Right atrium auricular region (tissue), 2 donors: ENCODE results near the gene FBXO3. TPM values are rescaled to one million over a fixed set of nuclear protein-coding genes. Genes with fewer than 3 reads are reported as not detected.
A peak's percentile ranks its signal among the peaks of the same experiment; 100 is the strongest.

Experiments used
- DNase-seq: peaks from one replicate; pipeline ENCODE4 v3.0.0-alpha.2; 2019; ENCODE audit warnings: low spot score
- H3K27ac ChIP-seq, 2 donors: fragments of 200-600 bp; sonication (generic); 1 replicate in 1 of 2; 2 replicates in 1 of 2; pipeline ENCODE4 v1.5.1; 2016 to 2019
- H3K27me3 ChIP-seq, 2 donors: fragments of 200-600 bp; sonication (generic); one replicate each; pipeline versions ENCODE4 v1.5.1 to v1.6.0; 2017 to 2019
- H3K36me3 ChIP-seq: fragments of 200-600 bp; sonication (generic); one replicate; pipeline ENCODE4 v1.5.1; 2016
- H3K4me1 ChIP-seq, 2 donors: fragments of 200-600 bp; sonication (generic); one replicate each; pipeline versions ENCODE4 v1.5.1 to v1.6.0; 2017 to 2019
- H3K4me3 ChIP-seq, 2 donors: fragments of 200-600 bp; sonication (generic); 1 replicate in 1 of 2; 2 replicates in 1 of 2; pipeline ENCODE4 v1.5.1; 2017 to 2019; ENCODE audit warnings: mild to moderate bottlenecking in 1 of 2, moderate library complexity in 1 of 2
- H3K9me3 ChIP-seq, 2 donors: fragments of 200-600 bp; sonication (generic); one replicate each; pipeline ENCODE4 v1.5.1; 2019
- total RNA-seq, 2 donors: library from RNA; depleted of rRNA; stranded (reverse); fragments of >200 nt; gene quantifications; one replicate each; pipeline ENCODE4 v1.1.0, GENCODE V29; 2016
- TF ChIP-seq, protein P1 (sequence below), 2 donors: fragments of 200-600 bp; sonication (generic); IDR thresholded peaks; one replicate each; pipeline ENCODE4 v1.5.1; 2019; ENCODE audit warnings: antibody characterized with exemption in 2 of 2

FBXO3 gene
- total RNA-seq, 2 donors from 2014 or later = 30.7 to 47.9 TPM

DNA sequence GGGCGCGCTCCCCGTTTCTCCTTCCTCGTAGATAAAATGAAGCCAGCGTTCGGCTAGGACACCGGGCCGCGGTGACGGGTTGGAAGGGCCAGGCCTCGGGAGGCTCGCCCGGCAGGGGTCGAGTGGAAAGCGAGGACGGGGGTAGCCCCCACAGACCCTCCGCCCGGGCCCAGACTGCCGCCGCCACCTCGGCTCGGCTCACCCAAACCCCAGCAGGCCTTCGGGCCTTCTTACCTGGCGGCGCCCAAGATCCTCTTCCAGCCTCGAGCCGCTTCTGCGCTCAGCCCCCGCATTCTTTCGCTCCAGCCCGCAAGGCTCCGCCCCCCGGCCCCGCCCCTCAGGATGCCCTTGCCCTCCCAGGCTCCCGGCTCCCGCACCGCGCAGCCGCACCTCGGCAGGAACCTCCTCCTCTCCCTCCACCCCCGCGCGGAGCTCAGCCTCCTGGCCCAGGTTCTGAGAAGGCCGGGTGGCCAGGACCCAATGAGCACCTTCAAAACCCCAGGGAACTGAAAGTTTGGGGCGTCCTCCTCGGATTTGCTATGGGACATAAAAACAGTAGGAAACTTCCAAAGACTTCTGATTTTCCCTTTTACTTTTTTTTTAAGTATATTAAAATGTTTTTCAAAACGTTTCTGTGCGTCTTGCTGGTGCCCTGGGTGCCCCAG lies 38.0 kb downstream of the FBXO3 start, which contains the start of gene CD59:
TSS of gene CD59 (minus strand) at position 276 of the 665 bp plus-strand sequence. CDS start 13,978 bp downstream, outside the sequence.
- H3K27ac ChIP-seq = peak within 1 kb of the TSS; percentile 96 to 99
- H3K9me3 ChIP-seq = no peaks in the 10 kb centered on the region
- TF ChIP-seq, protein P1, sequence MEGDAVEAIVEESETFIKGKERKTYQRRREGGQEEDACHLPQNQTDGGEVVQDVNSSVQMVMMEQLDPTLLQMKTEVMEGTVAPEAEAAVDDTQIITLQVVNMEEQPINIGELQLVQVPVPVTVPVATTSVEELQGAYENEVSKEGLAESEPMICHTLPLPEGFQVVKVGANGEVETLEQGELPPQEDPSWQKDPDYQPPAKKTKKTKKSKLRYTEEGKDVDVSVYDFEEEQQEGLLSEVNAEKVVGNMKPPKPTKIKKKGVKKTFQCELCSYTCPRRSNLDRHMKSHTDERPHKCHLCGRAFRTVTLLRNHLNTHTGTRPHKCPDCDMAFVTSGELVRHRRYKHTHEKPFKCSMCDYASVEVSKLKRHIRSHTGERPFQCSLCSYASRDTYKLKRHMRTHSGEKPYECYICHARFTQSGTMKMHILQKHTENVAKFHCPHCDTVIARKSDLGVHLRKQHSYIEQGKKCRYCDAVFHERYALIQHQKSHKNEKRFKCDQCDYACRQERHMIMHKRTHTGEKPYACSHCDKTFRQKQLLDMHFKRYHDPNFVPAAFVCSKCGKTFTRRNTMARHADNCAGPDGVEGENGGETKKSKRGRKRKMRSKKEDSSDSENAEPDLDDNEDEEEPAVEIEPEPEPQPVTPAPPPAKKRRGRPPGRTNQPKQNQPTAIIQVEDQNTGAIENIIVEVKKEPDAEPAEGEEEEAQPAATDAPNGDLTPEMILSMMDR (IDR thresholded peaks at IDR 0.05) = no peak
- DNase-seq = peak; percentile 95
- peaks cover 0 to 46% of the 10 kb centered on the region in 2 donors for H3K4me1 ChIP-seq
- H3K36me3 ChIP-seq = peaks cover 8% of the 10 kb centered on the region
- H3K4me3 ChIP-seq = peak within 1 kb of the TSS; percentile 88 to 91
- H3K27me3 ChIP-seq = no peaks in the 10 kb centered on the region

DNA sequence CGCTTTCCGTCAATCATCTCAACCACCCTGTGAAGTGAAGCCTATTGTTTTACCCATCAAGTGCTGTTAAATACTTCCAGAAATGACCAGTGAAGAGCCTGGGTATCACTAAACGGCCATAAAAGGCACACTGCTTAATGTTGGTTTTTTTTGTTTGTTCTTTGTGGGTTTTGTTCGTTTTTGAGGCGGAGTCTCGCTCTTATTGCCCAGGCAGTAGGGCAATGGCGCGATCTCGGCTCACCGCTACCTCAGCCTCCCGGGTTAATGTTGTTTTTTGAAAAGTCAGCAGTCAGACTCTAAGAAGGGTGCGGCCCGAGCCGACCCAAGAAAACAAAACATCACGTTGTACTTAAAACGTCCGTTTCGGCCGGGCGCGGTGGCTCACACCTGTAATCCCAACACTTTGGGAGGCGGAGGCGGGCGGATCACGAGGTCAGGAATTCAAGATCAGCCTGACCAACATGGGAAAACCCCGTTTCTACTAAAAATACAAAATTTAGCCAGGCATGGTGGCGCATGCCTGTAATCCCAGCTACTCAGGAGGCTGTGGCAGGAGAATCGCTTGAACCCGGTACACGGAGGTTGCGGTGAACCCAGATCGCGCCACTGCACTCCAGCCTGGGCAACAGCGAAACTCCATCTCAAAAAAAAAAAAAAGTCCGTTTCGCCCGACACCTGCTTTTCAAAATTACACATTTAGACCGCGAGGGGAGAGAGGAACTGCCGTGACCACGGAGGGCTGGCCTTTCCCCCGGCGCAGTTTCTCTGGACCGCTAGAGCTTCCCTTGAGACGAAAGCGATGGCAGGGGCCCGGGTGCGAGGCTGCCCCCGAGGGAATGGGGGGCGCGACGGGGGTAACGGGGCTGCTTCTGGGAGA lies 38.8 kb downstream of the FBXO3 start:
- no peaks in the 10 kb centered on the region for H3K9me3 ChIP-seq
- H3K27me3 ChIP-seq = no peaks in the 10 kb centered on the region
- no peak for DNase-seq
- peaks cover 0 to 54% of the 10 kb centered on the region in 2 donors for H3K4me1 ChIP-seq
- peaks cover 8% of the 10 kb centered on the region for H3K36me3 ChIP-seq
- peak overlapping the region; percentile 88 to 91 for H3K4me3 ChIP-seq
- TF ChIP-seq, protein P1 (IDR thresholded peaks at IDR 0.05) = no peak
- peak overlapping the region; percentile 96 to 99 for H3K27ac ChIP-seq

DNA sequence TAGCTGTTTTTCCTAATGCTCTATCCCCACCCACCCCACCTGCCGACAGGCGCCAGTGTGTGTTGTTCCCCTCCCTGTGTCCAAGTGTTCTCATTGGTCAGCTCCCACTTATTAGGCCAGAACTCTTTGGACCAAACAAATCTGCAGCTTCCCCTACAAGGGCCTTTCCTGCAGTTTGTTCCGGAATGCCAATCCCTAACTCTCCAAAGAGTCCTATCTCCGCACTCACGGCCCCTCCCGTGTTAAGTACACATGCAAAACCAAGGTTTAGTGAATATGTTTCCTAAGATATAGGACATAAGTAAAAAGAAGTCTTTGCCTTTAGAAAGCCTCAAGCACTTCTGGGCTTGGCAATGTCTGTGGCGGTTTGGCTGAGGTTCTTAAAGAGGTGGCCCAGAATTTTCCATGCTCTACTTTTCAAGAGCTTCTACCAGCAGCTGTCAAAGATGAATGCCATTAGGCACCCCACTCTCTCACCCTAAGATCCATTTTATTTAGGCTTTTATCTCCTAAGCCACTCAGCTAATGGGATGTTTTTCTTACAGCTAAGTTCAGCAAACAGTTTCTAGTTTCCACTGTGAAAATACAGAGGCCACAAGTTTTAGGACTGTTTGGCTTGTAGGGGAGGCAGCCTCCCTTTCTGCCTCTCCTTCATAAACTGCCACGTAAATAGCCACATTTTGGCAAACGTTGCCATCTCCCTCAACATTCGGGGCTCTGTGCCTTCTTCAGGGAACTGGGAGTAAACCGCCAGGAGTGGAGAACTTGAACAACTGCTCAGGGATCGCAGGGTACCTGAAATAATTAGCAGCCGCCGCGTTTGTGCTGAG lies 39.7 kb downstream of the FBXO3 start:
- peak overlapping the region; percentile 88 to 91 for H3K4me3 ChIP-seq
- DNase-seq = no peak
- H3K27me3 ChIP-seq = no peaks in the 10 kb centered on the region
- no peaks in the 10 kb centered on the region for H3K9me3 ChIP-seq
- H3K27ac ChIP-seq = peak overlapping the region; percentile 96 to 99
- TF ChIP-seq, protein P1 (IDR thresholded peaks at IDR 0.05) = no peak
- H3K36me3 ChIP-seq = peaks cover 8% of the 10 kb centered on the region
- peaks cover 0 to 63% of the 10 kb centered on the region in 2 donors for H3K4me1 ChIP-seq

DNA sequence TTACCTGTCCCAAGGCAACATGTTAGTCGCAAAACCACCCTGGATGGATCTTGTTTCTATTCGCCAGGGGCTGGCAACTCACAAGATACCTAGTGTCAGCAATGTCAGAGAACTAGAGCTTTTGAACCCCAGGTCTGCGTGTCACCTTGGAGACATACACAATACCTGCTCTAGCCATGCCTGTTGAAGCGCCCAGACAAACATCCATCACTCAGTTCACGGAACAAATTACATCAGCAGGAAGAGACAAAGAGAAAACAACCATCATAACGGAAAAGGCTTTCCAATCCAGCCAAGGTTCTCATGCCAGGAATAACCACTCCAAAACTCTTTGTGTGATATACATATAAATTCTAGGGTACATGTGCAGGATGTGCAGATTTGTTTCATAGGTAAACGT lies 40.3 kb downstream of the FBXO3 start:
- Histone ChIP-seq H3K27me3 (no peaks in the 10 kb centered on the region), H3K36me3 (peaks cover 8% of the 10 kb centered on the region), H3K4me1 (peaks cover 0 to 69% of the 10 kb centered on the region in 2 donors), H3K9me3 (no peaks in the 10 kb centered on the region), H3K27ac (peak overlapping the region; percentile 96 to 99), H3K4me3 (peak overlapping the region; percentile 88 to 91)
- TF ChIP-seq, protein P1 (IDR thresholded peaks at IDR 0.05) = no peak
- DNase-seq = no peak

DNA sequence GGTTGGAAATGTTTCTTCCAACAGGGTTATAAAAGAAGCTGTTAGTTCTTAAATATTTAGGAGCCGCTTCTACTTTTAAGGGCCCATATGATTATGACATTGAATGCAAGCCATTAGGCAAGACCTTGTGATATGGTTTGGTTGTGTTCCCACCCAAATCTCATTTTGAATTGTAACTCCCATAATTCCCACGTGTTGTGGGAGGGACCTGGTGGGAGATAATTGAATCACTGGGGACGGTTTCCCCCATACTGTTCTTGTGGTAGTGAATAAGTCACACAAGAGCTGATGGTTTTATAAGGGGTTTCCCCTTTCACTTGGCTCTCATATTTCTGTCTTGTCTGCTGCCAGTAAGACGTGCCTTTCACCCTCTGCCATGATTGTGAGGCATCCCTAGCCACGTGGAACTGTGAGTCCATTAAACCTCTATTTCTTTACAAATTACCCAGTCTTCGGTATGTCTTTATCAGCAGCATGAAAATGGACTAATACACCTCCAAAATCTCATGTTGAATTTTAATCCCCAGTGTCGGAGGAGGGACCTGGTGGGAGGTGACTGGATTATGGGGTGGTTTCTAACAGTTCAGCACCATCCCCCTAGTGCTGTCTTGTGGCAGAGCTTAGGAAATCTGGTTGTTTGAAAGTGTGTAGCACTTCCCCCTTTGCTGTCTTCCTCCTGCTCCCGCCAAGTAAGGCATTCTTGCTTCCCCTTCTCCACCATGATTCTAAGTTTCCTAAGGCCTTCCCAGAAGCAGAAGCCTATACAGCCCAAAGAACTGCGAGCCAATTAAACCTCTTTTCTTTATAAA lies 42.4 kb downstream of the FBXO3 start:
- no peaks in the 10 kb centered on the region for H3K27me3 ChIP-seq
- TF ChIP-seq, protein P1 (IDR thresholded peaks at IDR 0.05) = no peak
- H3K4me3 ChIP-seq = no peak overlapping the region
- peaks cover 8% of the 10 kb centered on the region for H3K36me3 ChIP-seq
- DNase-seq = no peak
- H3K27ac ChIP-seq = peak overlapping the region; percentile 30 to 99
- peaks cover 0 to 62% of the 10 kb centered on the region in 2 donors for H3K4me1 ChIP-seq
- H3K9me3 ChIP-seq = no peaks in the 10 kb centered on the region
